SK-N-SH (cell line): ENCODE results near the gene PLK2. TPM values are rescaled to one million over a fixed set of nuclear protein-coding genes. Genes with fewer than 3 reads are reported as not detected.

Source experiments
- CTCF ChIA-PET: fragments of 300-600, 350-600 bp; formaldehyde crosslinking; extraction: SDS; loops from one replicate; lab custom pipeline; 2021; lab: Yijun Ruan, JAX
- POLR2A ChIA-PET: fragments of 350-600 bp; sonication (Branson Sonifier 250); formaldehyde crosslinking; extraction: SDS; loops from one replicate; lab custom pipeline; 2020; ENCODE audit warnings: antibody characterized with exemption, inconsistent platforms; lab: Yijun Ruan, JAX
- DNase-seq: peaks from one replicate; pipeline ENCODE4 v3.0.0; 2012
- H2AFZ ChIP-seq: fragments of 200-600 bp; sonication (generic); 2 replicates; pipeline ENCODE4 v1.8.1; 2016; ENCODE audit warnings: antibody characterized with exemption, mild to moderate bottlenecking, low read depth
- H3F3A ChIP-seq: fragments of 200-600 bp; sonication (generic); replicated peaks from 2 replicates; pipeline ENCODE3; 2016; ENCODE audit warnings: antibody characterized with exemption, mild to moderate bottlenecking; ENCODE audit not compliant: insufficient read depth
- H3K27ac ChIP-seq, 2 experiments: fragments of 200-500 bp in 1 of 2; fragments of 200-600 bp in 1 of 2; sonication (Bioruptor generic) in 1 of 2; sonication (generic), shearing (Covaris generic) in 1 of 2; 2 replicates each; pipeline versions ENCODE4 v1.5.1 to v1.6.1; 2014 to 2016; ENCODE audit warnings: low read depth in 2 of 2, inconsistent platforms in 1 of 2, low read length in 1 of 2, mild to moderate bottlenecking in 1 of 2, mixed read lengths in 1 of 2
- H3K27me3 ChIP-seq: fragments of 200-600 bp; sonication (generic), shearing (Covaris generic); 2 replicates; pipeline ENCODE4 v1.6.1; 2016; ENCODE audit warnings: mixed run types; ENCODE audit not compliant: insufficient read depth
- H3K36me3 ChIP-seq, 2 experiments: fragments of 200-500 bp in 1 of 2; fragments of 200-600 bp in 1 of 2; sonication (Bioruptor generic) in 1 of 2; sonication (generic) in 1 of 2; replicated peaks in 1 of 2; 2 replicates each; pipeline versions ENCODE3 to v1.5.1; 2014 to 2016; ENCODE audit warnings: low read length in 1 of 2, mild to moderate bottlenecking in 1 of 2; ENCODE audit not compliant: insufficient read depth in 2 of 2, control insufficient read depth in 1 of 2
- H3K4me1 ChIP-seq, 2 experiments: fragments of 200-500 bp in 1 of 2; fragments of 200-600 bp in 1 of 2; sonication (Bioruptor generic) in 1 of 2; sonication (generic), shearing (Covaris generic) in 1 of 2; 2 replicates each; pipeline versions ENCODE4 v1.5.1 to v1.6.1; 2014 to 2016; ENCODE audit warnings: low read depth in 1 of 2, low read length in 1 of 2, mixed run types in 1 of 2; ENCODE audit not compliant: insufficient read depth in 2 of 2, control insufficient read depth in 1 of 2
- H3K4me2 ChIP-seq: fragments of 200-600 bp; sonication (generic), shearing (Covaris generic); 2 replicates; pipeline ENCODE4 v1.6.1; 2017; ENCODE audit warnings: mixed run types
- H3K4me3 ChIP-seq, 2 experiments: fragments of 200-500 bp in 1 of 2; fragments of 200-600 bp in 1 of 2; sonication (Bioruptor generic) in 1 of 2; sonication (generic), shearing (Covaris generic) in 1 of 2; 2 replicates each; pipeline versions ENCODE4 v1.5.1 to v1.8.1; 2014 to 2016; ENCODE audit warnings: low read depth in 2 of 2, inconsistent platforms in 1 of 2, low read length in 1 of 2, mild to moderate bottlenecking in 1 of 2, mixed read lengths in 1 of 2, moderate library complexity in 1 of 2
- H3K79me2 ChIP-seq: fragments of 200-600 bp; sonication (generic); 2 replicates; pipeline ENCODE4 v1.8.1; 2017; ENCODE audit warnings: mild to moderate bottlenecking; ENCODE audit not compliant: insufficient read depth
- H3K9ac ChIP-seq: fragments of 200-600 bp; sonication (generic); 2 replicates; pipeline ENCODE4 v1.6.1; 2017; ENCODE audit warnings: mixed run types
- H3K9me2 ChIP-seq: fragments of 200-600 bp; sonication (generic); 2 replicates; pipeline ENCODE4 v1.6.1; 2017; ENCODE audit warnings: mixed run types
- H3K9me3 ChIP-seq: fragments of 200-600 bp; sonication (generic); 2 replicates; pipeline ENCODE4 v1.6.1; 2017; ENCODE audit warnings: mixed run types, mild to moderate bottlenecking, moderate library complexity
- H4K20me1 ChIP-seq: fragments of 200-600 bp; sonication (generic); 2 replicates; pipeline ENCODE4 v1.6.1; 2017; ENCODE audit warnings: mild to moderate bottlenecking, mixed run types; ENCODE audit not compliant: insufficient read depth
- ELF1 ChIP-seq: IDR thresholded peaks from 2 replicates; pipeline ENCODE4 v1.4.0; 2012
- EP300 ChIP-seq, 2 experiments: IDR thresholded peaks; 2 replicates each; pipeline versions ENCODE4 v1.4.0 to v1.6.1; 2012; ENCODE audit warnings: borderline replicate concordance in 1 of 2, low read depth in 1 of 2, low read length in 1 of 2
- FOXJ3 ChIP-seq: sonication (generic); formaldehyde crosslinking; IDR thresholded peaks from 2 replicates; pipeline ENCODE4 v1.5.1; 2020; ENCODE audit warnings: mild to moderate bottlenecking, missing genetic modification reagents
- FOXM1 ChIP-seq: IDR thresholded peaks from 2 replicates; pipeline ENCODE4 v1.4.0; 2012; ENCODE audit warnings: low read depth, mild to moderate bottlenecking
- GABPA ChIP-seq: IDR thresholded peaks from 2 replicates; pipeline ENCODE4 v1.4.0; 2012; ENCODE audit warnings: low read depth, mild to moderate bottlenecking
- MXI1 ChIP-seq: IDR thresholded peaks from 2 replicates; pipeline ENCODE4 v1.6.1; 2012; ENCODE audit warnings: mild to moderate bottlenecking, low read depth, low read length, improper control_type of control experiment
- NFIC ChIP-seq: IDR thresholded peaks from 2 replicates; pipeline ENCODE4 v1.4.0; 2012; ENCODE audit warnings: borderline replicate concordance
- RXRA ChIP-seq: IDR thresholded peaks from 2 replicates; pipeline ENCODE4 v1.4.0; 2012; ENCODE audit warnings: low read depth, mild to moderate bottlenecking, borderline replicate concordance
- SIN3A ChIP-seq: IDR thresholded peaks from 2 replicates; pipeline ENCODE4 v1.6.1; 2012; ENCODE audit warnings: low read depth, mild to moderate bottlenecking, low read length, moderate library complexity, borderline replicate concordance
- TAF1 ChIP-seq: IDR thresholded peaks from 2 replicates; pipeline ENCODE4 v1.6.1; 2012; ENCODE audit warnings: low read depth, mild to moderate bottlenecking, low read length, moderate library complexity, borderline replicate concordance
- WGBS: methylation state at CpG from one replicate; pipeline ENCODE4 v1.1.6; 2017; ENCODE audit warnings: low lambda C conversion rate; 5-methylcytosine and 5-hydroxymethylcytosine counted together
- polyA plus RNA-seq, 3 experiments: library from polyadenylated mRNA; depleted of rRNA; stranded (reverse); fragments of >200 nt; gene quantifications; 2 replicates each; pipeline ENCODE4 v1.2.3, GENCODE V29; 2012
- TF ChIP-seq, protein P1 (sequence below): IDR thresholded peaks from 2 replicates; pipeline ENCODE4; 2012
- TF ChIP-seq, protein P2 (sequence below): fragments of 150-350 bp; IDR thresholded peaks from 2 replicates; pipeline ENCODE4 v1.6.1; 2016; ENCODE audit warnings: mild to moderate bottlenecking, low read depth, low read length
- TF ChIP-seq, protein P3 (sequence below): IDR thresholded peaks from 2 replicates; pipeline ENCODE4 v1.6.1; 2012; ENCODE audit warnings: mild to moderate bottlenecking, low read depth, low read length, moderate library complexity
- TF ChIP-seq, protein P4 (sequence below): fragments of 200-600 bp; sonication (generic); IDR thresholded peaks from 2 replicates; pipeline ENCODE4 v1.6.1; 2017; ENCODE audit warnings: antibody characterized with exemption, mild to moderate bottlenecking, moderate library complexity

PLK2 gene
- polyA plus RNA-seq, 1 of the 3 experiments (the other 2 are of a cell fraction) = 157 TPM

DNA sequence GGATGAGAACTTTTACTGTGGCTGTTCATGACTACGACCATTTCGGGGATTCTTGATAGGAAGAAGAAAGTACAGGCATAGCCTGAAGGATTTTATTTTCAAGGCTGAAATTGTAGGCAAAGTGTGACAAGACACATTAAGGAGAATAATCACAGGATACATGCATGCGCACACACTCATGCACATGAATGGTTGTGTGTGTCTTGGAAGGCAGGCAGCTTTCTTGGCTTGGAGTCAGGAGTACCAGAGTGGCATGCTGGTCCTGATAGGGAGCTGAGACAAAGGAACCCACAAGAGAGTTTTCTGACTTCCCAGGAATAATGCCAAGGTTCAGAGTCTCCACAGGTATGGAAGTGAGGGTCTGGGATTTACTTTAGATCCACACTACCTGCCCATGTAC is 22.2 kb downstream of the PLK2 start:
- no peak overlapping the region for H3K4me3 ChIP-seq
- H3K36me3 ChIP-seq = no peaks in the 10 kb centered on the region
- H3K9ac ChIP-seq = no peak overlapping the region
- no peaks in the 10 kb centered on the region for H3K4me1 ChIP-seq
- 99% methylated on average over 3 of the region's 3 CpGs for WGBS
- H2AFZ ChIP-seq = no peak overlapping the region
- ChIA-PET POLR2A (no interaction called here), CTCF (interaction anchor here (1.1 kb wide), 1 partner anchor 18 kb away, joined by 3 read pairs; no protein-coding TSS in a partner anchor)
- H3F3A ChIP-seq = no peaks in the 10 kb centered on the region
- no peak for DNase-seq
- H4K20me1 ChIP-seq = no peaks in the 10 kb centered on the region
- no peak for TF ChIP-seq EP300 (IDR thresholded peaks at IDR 0.05; ENCODE audit: borderline replicate concordance in 1 of 2, low read depth in 1 of 2, low read length in 1 of 2)
- no peak for TF ChIP-seq GABPA
- TF ChIP-seq, protein P1, sequence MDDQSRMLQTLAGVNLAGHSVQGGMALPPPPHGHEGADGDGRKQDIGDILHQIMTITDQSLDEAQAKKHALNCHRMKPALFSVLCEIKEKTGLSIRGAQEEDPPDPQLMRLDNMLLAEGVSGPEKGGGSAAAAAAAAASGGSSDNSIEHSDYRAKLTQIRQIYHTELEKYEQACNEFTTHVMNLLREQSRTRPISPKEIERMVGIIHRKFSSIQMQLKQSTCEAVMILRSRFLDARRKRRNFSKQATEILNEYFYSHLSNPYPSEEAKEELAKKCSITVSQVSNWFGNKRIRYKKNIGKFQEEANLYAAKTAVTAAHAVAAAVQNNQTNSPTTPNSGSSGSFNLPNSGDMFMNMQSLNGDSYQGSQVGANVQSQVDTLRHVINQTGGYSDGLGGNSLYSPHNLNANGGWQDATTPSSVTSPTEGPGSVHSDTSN = no peak
- TF ChIP-seq, protein P2, sequence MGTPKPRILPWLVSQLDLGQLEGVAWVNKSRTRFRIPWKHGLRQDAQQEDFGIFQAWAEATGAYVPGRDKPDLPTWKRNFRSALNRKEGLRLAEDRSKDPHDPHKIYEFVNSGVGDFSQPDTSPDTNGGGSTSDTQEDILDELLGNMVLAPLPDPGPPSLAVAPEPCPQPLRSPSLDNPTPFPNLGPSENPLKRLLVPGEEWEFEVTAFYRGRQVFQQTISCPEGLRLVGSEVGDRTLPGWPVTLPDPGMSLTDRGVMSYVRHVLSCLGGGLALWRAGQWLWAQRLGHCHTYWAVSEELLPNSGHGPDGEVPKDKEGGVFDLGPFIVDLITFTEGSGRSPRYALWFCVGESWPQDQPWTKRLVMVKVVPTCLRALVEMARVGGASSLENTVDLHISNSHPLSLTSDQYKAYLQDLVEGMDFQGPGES = no peak
- no peak for TF ChIP-seq TAF1
- no peak for TF ChIP-seq FOXJ3 (CRISPR knock-in tag)
- TF ChIP-seq, protein P3, sequence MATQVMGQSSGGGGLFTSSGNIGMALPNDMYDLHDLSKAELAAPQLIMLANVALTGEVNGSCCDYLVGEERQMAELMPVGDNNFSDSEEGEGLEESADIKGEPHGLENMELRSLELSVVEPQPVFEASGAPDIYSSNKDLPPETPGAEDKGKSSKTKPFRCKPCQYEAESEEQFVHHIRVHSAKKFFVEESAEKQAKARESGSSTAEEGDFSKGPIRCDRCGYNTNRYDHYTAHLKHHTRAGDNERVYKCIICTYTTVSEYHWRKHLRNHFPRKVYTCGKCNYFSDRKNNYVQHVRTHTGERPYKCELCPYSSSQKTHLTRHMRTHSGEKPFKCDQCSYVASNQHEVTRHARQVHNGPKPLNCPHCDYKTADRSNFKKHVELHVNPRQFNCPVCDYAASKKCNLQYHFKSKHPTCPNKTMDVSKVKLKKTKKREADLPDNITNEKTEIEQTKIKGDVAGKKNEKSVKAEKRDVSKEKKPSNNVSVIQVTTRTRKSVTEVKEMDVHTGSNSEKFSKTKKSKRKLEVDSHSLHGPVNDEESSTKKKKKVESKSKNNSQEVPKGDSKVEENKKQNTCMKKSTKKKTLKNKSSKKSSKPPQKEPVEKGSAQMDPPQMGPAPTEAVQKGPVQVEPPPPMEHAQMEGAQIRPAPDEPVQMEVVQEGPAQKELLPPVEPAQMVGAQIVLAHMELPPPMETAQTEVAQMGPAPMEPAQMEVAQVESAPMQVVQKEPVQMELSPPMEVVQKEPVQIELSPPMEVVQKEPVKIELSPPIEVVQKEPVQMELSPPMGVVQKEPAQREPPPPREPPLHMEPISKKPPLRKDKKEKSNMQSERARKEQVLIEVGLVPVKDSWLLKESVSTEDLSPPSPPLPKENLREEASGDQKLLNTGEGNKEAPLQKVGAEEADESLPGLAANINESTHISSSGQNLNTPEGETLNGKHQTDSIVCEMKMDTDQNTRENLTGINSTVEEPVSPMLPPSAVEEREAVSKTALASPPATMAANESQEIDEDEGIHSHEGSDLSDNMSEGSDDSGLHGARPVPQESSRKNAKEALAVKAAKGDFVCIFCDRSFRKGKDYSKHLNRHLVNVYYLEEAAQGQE = no peak
- TF ChIP-seq RXRA = no peak
- TF ChIP-seq ELF1 = no peak
- no peak for TF ChIP-seq SIN3A
- TF ChIP-seq FOXM1 = no peak
- TF ChIP-seq NFIC = no peak
- no peak for TF ChIP-seq MXI1
- TF ChIP-seq, protein P4, sequence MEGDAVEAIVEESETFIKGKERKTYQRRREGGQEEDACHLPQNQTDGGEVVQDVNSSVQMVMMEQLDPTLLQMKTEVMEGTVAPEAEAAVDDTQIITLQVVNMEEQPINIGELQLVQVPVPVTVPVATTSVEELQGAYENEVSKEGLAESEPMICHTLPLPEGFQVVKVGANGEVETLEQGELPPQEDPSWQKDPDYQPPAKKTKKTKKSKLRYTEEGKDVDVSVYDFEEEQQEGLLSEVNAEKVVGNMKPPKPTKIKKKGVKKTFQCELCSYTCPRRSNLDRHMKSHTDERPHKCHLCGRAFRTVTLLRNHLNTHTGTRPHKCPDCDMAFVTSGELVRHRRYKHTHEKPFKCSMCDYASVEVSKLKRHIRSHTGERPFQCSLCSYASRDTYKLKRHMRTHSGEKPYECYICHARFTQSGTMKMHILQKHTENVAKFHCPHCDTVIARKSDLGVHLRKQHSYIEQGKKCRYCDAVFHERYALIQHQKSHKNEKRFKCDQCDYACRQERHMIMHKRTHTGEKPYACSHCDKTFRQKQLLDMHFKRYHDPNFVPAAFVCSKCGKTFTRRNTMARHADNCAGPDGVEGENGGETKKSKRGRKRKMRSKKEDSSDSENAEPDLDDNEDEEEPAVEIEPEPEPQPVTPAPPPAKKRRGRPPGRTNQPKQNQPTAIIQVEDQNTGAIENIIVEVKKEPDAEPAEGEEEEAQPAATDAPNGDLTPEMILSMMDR = no peak
- TF ChIP-seq, all 33 proteins: peak for 0
- no peak overlapping the region for H3K27ac ChIP-seq
- no peaks in the 10 kb centered on the region for H3K79me2 ChIP-seq
- H3K4me2 ChIP-seq = no peak overlapping the region
- H3K9me2 ChIP-seq = no peaks in the 10 kb centered on the region
- H3K27me3 ChIP-seq = no peaks in the 10 kb centered on the region
- H3K9me3 ChIP-seq = no peaks in the 10 kb centered on the region
